ENCODE data around the gene MAPK6. TPM values are rescaled to one million over a fixed set of nuclear protein-coding genes. Genes with fewer than 3 reads are reported as not detected.
"Not testable (repeated sequence)": the region's sequence is repeated elsewhere in the genome, so short reads cannot be mapped to it uniquely, and the experiment has no call there.

Gene MAPK6
- total RNA-seq, 1 donor from 2014 or later, result 32.7 TPM

DNA sequence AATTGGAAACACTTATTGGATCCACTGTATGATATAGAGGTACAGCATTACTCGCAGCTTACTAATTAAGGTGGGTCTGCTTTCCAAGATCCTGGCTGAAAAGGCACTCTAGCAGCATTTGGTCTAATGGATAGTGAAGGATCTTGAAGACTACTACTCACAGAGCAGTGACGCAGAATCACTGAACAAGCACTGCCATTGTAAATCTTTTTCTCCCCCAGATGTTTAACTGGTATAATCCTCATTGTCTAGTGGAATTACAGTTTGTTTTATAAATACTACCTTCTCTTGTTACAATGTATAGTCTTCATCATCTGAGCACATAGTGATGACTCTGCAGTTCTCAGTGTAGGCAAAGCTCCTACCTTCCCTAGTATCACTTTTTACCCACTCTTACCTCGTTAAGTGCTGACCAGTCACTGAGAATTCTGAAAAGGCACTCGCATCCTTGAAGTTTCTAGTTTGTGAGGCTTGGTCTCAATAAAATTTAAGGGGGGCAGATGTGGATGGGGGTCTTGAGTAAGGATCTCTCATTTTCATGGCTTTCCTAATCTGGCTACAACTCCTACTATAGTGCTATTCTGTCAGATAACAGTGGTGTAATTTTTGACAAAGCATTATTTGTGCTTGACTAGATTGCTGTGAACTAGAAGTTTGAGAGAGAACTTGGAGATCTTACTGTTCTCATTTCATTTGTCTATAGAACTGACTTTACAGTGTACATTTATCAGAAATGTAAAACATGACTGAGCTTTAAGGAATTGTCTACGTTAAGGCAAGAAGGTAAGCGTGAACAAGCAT lies 23.2 kb downstream of the MAPK6 start:
- DNase-seq (ENCODE audit: low read depth in 2 of 2), result no peak

DNA sequence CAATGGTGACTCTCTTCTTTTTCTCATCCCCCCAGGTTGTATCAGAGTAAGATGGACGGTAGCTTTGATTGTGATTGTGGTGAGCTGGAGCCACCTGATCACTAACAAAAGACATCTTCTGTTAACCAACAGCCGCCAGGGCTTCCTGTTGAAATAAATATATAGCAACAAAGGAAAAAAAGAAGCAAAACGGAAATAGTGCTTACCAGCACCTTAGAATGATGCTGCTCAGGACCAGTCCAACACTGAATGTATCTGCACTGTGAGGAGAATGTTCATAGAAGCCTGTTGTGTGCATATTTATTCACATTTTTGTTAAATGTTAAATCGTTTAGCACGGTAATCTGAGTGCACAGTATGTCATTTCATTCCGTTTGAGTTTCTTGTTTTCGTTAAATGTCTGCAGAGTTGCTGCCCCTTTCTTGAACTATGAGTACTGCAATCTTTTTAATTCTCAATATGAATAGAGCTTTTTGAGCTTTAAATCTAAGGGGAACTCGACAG lies 26.8 kb downstream of the MAPK6 start:
- not testable (repeated sequence) for DNase-seq (ENCODE audit: low read depth in 2 of 2)

DNA sequence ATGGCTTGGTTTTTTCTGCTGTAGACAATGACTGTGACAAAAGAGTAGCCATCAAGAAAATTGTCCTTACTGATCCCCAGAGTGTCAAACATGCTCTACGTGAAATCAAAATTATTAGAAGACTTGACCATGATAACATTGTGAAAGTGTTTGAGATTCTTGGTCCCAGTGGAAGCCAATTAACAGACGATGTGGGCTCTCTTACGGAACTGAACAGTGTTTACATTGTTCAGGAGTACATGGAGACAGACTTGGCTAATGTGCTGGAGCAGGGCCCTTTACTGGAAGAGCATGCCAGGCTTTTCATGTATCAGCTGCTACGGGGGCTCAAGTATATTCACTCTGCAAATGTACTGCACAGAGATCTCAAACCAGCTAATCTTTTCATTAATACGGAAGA lies 27.5 kb downstream of the MAPK6 start:
- not testable (repeated sequence) for DNase-seq (ENCODE audit: low read depth in 2 of 2)

DNA sequence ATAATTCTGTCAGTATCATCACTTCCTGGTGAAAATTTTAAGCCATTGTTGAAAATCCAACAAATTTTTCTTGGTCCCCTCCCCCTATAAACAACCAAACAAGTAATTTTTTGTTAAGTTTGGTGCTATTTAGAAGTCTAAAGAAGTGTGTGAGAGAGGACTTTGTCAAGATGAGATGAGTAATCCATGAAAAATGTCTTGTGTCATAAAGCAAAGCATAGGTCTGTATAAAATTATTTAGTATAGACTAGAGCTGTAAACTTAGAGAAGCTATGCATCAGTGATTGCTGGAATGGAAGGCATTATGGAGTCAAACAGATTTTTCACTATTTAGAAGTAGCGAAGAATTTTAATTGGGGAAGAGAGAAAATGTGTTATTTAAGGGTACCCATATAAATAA lies 31.4 kb downstream of the MAPK6 start:
- DNase-seq (ENCODE audit: low read depth in 2 of 2), result no peak

DNA sequence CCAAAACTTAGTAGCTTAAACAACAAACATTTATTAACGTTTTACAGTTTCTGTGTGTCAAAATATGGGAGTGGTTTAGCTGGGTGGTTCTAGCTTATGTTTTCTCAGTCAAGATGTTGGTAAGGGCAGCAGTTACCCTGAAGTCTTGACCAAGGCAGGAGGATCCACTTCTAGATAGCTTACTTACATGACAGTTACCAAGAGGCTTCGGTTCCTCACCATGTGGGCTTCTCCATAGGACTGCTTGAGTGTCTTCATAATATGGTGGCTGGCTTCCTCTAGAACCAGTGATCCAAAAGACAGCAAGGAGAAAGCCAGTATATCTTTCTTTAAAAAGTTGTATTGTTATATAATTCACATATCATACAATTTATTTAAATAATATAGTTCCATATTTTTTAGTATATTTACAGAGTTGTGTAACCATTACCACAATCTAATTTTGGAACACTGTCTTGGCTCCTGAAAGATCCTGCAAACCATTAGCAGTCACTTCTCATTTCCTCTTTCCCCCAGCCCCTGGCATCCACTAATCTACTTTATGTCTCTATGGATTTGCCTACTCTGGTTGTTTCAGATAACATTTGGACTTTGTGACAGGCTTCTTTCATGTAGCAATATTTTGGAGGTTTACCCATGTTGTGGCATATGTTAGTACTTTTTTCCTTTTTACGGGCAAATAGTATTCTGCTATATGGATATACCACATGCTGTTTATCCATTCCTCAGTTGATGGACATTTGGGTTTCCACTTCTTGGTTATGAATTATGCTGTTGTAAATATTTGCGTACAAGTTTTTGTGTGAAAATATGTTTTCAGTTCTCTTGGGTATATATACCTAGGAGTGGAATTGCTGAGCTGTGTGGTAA lies 33.3 kb downstream of the MAPK6 start:
- DNase-seq (ENCODE audit: low read depth in 2 of 2), result no peak

DNA sequence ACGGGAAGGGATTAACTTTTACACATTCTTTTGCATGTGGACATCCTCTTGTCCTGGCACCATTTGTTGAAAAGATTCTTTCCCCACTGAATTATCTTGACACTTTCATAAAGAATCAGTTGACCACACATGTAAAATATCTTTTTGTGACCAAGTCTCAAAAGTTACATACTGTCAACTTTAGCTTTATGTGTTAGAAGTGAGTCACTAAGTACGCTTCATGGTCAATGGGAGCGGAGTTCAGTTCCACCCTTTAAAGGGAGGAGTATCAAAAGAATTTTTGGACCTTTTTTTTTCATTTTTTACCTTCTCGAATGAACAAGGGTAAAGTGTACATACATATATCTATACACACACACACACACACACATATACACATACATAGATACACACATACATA lies 35.4 kb downstream of the MAPK6 start:
- DNase-seq (ENCODE audit: low read depth in 2 of 2), result no peak

DNA sequence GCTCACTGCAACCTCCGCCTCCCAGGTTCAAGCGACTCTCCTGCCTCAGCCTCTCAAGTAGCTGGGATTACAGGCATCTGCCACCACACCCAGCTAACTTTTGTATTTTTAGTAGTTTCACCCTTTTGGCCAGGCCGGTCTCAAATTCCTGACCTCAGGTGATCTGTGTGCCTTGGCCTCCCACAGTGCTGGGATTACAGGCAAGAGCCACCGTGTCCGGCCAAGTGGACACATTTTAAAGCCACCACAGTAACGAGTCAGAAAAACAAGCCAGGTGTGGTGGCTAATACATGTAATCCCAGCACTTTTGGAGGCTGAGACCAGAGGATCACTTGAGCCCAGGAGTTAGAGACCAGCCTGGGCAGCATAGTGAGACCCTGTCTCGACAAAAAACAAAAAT lies 35.8 kb downstream of the MAPK6 start:
- DNase-seq (ENCODE audit: low read depth in 2 of 2), result not testable (repeated sequence)

DNA sequence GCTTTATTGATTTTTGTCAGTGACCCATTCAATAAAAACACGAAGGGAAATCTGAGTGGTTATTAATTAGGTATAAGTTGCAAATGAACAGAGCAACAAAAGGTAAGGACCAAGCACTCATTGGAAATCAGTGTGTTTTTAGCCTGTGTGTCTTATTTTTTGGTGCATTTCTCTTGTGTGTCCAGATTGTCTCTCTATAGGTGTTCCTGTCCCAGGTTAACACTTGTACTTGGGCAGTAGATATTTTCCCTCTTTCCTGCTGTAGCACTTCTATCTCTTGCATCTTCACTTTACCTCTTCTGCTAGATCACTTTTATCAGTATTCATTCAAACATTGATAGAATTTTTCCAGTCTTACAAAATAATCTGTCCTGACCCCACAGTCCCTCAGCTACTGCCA lies 37.0 kb downstream of the MAPK6 start:
- DNase-seq (ENCODE audit: low read depth in 2 of 2), result no peak

DNA sequence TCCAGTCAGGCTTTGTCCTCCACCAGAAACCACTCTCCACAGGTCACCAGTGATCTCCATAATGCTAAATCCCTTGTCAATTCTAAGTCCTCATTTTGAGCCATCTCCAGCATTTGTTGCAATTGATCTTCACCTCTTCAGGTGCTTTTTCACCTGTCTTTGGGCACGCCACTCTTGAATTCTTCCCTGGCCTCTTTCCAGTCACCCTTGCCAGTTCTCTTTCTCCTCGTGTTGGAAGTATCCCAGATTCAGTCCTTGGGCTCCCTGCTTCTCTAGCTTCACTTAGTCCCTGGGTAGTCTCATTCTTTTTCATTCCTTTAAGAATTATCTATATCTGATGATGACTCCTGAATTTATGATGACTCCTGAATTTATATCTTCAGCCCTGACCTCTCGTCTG lies 37.5 kb downstream of the MAPK6 start:
- no peak for DNase-seq (ENCODE audit: low read depth in 2 of 2)

DNA sequence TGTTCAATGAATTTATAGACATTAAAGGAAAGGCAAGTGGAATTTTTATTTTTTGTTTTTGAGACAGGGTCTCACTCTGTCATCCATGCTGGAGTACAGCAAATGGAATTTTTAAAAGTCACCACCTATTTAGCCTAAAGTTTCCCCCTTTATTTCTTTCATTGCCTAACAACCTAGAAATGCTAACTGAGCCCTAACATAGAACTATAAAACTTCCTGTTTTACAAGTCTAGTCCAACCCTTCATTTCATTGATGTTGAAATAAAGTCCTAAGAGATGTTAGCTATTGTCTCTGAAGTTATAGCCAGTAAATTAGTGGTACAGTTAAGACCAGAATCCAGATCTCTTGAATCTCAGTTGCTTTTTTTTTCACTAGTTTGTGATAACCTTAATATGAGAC lies 39.0 kb downstream of the MAPK6 start:
- DNase-seq (ENCODE audit: low read depth in 2 of 2), result no peak

DNA sequence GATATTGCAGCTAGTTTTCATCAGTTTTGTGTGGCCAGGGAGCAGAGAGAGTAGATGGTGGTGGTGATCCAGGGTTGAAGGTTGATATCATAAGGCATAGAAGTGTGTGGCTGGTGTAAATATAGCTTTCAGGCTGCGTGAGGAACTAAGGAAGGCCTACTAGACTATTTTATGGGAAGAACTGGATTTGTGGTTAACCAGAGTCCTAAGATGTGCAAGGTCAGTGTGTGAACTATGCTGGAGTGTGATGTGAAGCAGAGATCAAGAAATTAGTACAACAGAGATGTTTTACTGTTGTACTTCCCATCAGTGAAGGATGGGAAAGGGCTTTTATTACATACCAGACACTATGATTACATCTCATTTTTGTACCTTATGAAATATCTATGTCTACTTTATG lies 41.5 kb downstream of the MAPK6 start:
- no peak for DNase-seq (ENCODE audit: low read depth in 2 of 2)

DNA sequence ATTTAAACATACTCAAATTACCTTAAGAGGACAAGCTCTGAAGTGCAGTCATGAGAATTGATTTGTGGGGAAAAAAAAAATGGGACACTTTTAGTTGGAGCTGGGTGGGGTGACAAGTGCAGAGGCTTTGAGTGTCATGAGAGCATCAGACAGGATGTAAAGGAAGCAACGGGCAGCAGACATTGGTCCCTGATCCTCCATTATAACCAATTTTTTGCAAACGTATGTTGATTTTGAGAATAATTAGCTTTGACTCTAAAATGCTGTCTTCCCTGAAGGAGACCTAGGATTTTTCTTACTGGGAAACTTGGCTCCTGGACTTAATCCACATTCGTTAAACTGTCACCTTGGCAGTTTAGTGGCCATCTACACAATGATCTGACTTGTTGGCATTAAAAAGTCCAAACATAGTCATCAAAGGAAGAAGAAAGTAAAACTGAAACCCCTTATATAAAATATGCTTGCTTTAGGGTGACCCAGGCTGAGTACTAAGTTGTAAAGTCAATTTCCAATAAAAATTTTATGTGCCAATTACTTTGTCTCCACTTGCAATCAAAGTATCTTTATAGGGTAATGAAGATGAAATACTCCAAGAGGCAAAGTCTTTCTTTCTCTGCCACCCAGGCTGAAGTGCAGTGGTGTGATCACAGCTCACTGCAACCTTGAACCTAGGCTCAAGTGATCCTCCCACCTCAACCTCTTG lies 48.0 kb downstream of the MAPK6 start:
- no peak for DNase-seq (ENCODE audit: low read depth in 2 of 2)

DNA sequence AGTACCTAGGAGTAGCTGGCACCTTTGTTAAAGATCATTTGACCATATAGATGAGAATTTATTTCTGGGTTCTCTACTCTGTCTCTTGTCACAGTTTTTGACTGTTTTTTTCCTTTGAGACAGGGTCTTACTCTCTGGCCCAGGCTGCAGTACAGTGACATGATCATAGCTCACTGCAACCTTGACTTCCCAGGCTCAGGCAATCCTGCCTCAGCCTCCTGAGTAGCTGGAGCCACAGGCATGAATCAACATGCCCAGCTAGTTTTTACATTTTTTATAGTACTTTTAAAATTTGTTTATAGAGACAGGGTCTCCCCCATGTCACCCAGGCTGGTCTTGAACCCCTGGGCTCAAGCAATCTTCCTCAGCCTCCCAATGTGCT lies 48.5 kb downstream of the MAPK6 start:
- no peak for DNase-seq (ENCODE audit: low read depth in 2 of 2)

DNA sequence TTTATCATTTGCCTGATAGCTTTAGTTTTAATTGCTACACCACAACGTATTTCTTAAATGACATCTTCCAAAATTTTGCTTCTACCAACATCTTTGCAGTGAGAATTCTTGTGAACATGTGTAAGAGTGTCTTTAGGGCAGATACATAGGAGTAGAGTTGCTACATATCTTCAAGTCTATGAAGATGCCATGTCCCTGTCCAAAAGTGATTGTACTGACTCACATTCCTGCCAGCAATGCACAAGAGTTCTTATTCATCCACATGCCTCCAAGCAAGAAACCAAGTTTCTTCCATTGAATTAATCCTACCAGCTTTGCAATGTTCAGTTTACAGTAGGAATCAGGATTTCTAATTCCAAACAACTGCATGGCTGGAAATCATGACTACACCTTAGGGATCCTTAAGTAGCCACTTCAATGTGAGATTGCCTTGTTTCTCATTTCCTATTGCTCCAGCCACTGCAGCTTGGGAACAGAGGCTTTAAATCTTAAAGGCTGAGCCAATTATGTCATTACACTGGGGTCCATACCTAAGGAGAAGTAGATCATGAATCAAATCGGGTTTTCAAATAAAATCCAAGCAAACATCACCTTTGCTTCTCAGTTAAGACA lies 49.1 kb downstream of the MAPK6 start:
- no peak for DNase-seq (ENCODE audit: low read depth in 2 of 2)

DNA sequence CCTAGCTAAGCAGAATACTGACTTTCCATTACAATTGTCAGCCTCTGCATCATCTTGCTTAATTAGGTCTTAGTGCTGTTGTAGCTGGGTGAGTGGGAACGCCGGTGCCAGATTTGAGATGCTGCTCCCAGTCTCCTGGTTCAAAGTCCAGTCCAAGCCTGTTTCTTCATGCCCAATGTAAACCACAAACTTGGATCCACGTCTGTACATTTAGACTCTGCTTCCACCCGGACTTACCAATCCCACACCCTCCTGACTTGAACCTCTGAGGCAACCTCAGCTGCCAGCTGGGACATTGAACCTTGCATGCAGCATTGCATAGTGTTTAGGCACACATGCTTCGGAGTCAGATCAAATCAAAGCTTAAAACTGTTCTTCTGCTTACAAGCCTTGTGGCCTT lies 50.5 kb downstream of the MAPK6 start:
- DNase-seq (ENCODE audit: low read depth in 2 of 2), result no peak

DNA sequence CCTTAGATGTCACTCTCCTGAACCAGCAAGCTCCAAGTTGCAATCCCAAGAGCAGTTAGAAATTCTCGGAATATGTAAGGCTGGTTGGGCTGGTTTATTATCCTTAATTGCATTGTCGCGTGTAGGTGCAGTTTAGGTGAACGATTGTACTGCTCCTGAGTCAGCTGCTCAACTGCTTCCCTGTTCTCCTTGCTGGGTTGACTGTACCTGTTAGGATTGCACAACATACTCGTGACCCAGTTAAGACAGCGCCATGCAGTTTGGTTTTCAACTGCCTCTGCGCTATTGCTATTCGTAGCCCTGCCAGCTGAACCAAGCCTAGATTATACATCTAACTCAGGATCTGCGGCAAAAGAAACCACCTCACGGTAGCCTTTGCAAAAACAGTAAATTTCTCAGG lies 52.6 kb downstream of the MAPK6 start:
- DNase-seq (ENCODE audit: low read depth in 2 of 2), result no peak

DNA sequence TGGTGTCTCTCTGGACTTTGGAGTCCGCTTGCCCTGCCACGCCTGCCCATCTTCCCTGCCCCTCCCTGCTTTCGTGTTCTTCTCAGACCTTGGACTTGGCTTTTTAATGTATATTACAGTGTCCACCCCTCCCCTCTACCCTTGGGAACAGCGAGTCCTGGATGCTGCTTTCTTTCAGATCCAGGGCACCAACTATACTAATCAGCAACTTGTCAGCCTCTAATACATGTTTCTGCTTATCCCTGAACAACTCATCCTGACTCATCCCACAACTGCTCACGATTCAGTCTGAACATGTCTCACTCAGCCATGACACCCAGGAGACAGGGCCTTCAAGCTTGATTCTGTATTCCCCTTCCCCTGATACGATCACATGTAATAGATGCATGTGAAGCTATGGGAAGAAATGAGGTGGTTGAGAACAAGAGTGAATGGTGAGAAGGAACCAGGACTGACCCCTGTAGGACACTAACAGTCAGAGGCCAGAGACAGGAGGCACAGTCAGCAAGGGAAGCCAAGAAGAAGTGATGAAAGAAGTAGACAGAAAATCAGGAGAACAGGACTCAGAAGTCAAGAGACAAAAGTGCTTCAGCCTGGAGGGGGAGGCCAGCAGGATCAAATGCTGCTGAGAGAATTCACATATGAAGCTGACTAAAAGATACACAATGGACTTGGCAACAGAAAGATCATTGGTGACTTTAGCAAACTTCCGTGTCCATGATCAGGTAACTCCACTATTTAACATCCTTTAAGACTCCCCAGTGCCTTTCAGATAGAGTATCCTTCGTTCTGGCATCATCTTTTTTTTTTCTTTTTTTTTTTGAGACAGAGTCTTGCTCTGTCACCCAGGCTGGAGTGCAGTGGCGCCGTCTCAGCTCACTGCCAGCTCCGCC lies 58.1 kb downstream of the MAPK6 start:
- DNase-seq (ENCODE audit: low read depth in 2 of 2), result peak in 1 of 2 donors; percentile 65

DNA sequence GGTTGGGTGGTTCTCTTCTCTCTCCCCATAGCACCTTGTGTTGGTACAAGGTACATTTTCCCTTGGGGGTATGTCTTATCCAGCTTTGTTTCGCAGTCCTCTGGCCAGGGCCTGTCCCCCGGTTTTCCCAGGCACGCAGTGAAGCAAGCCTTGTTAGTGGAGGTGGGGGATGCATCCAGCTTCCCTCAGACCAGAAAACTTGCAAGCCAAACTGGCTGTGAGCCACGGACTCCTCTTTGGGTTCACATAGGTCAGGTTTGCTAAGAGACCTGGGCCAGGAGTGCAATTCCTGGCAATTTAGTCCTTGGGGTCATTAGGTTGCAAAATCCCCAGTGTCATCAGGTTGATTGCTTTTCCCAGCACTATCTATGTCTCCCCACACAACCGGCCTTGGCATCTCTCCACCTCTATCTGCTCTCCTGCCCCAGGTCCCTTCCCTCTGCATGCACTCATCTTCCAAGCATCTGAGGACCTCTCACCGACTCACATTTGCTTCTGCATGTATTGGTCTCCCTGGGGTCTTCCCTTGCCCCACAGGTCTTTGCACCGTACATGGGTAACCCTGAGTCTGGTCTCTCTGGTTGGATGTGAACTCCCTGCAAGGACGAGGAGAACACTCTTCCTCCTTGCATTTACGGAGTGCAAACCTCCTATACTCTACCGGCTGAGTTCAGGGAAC lies 59.3 kb downstream of the MAPK6 start:
- DNase-seq (ENCODE audit: low read depth in 2 of 2), result peak in 1 of 2 donors; percentile 50

DNA sequence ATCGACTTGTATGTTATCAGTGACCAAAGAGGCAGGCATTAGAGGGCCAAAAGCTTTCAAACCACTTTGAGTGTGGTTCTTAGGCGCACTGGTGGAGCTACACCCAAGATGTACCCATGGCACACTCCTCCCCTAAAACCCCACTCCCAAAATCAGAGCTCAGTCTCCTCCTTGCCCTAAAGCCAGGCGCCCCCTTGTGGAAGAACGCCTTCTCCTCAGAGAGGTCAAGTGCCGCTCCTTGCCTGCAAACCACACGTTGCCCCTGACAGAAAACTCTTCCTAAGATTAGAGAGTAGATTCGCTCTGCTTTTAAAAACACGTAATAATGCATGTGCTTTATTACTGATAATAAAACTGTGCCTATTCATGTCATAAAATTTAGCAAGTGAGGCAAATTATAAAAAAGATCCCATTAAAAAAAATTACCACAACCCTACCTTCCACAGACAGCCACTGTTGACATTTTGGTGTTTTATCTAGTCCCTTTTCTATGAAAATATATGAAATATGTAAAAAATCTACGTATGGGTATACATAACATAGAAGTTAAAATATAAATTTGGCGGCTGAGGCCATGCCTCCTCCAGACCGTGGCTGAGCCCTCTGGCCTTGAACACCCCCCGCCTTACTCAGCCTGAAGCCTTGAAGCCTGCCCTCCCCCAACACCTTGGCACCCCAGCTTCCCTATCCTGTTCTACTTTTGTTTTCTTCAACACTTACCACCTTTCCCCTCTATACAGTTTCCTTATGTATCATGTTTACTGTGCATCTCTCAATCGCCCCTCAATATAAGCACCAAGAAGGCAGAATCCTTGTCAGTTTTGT lies 60.1 kb downstream of the MAPK6 start:
- peak in 1 of 2 donors; percentile 64 for DNase-seq (ENCODE audit: low read depth in 2 of 2)

Data from dermis microvascular lymphatic vessel endothelial cell (primary cell).